ENCODE measurements around the gene ALDH3A2. TPM values are rescaled to one million over a fixed set of nuclear protein-coding genes. Genes with fewer than 3 reads are reported as not detected.

ALDH3A2 gene
- total and polyA plus RNA-seq, 4 donors = 62.6 to 116 (median 89.6) TPM

DNA sequence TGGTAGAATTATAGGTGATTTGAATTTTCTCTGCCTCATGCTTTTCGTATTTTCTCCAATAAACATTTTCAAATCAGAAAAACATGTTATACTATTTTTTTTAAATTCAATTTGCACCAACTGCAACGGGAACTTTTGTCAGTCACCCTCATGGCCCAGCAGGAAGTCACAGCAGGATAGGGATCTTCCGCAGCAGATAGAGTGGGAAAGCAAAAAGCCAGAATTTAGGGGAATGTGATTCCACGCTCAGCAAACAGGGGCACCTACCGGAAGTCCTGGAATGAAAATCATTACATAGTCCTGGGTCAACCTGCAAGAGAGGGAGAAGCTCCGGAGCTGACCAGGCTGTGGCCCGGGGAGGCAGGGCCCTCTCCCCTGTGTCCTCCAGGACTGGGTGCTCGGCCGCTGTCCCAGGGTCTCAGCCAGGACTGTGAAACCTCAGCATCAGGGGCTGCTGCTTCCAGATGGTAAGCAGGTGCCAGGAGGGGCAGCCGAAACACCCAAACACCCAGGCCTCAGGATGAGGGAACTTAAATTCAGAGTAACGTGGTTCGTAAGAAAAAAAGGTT lies 64.0 kb downstream of the ALDH3A2 start:
- peaks cover 6% of the 10 kb centered on the region for H3K36me3 ChIP-seq (ENCODE audit: control insufficient read depth, insufficient read depth, low read length)
- DNase-seq (ENCODE audit: low read depth in 4 of 6, low spot score in 6 of 6) = peak in 1 of 6 donors; percentile 3
- no peaks in the 10 kb centered on the region for H3K9me3 ChIP-seq (ENCODE audit: control insufficient read depth, insufficient read depth, low read length)
- H3K27me3 ChIP-seq (ENCODE audit: control insufficient read depth, insufficient read depth, low read length) = no peaks in the 10 kb centered on the region
- no peak overlapping the region for H3K27ac ChIP-seq (ENCODE audit: low read depth, low read length)
- 78% methylated on average over 9 of the region's 12 CpGs for WGBS (ENCODE audit: insufficient coverage)
- H3K4me1 ChIP-seq (ENCODE audit: control insufficient read depth, insufficient read depth, low read length) = peaks cover 19% of the 10 kb centered on the region
- H3K4me3 ChIP-seq (ENCODE audit: low read depth, low read length) = no peak overlapping the region

DNA sequence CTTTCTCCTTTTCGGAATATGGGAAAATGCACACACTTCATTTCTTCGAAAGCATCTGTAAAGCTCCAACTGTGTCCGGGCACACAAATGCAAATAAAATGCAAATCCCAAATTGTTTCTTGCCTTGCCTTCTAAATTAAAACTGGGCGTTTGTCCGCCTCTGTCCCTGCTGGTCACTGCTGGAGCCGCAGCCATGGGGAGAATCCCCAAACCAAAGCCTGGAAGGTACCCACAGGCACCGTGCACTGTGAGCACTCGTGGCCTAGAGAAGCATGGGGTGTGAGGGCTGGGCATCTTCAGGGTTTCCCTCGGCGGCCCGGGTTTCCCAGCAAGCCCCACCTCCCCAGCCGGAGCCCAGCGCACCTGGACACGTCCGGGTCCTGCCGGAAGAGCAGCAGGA lies 64.9 kb downstream of the ALDH3A2 start:
- DNase-seq (ENCODE audit: low read depth in 4 of 6, low spot score in 6 of 6) = no peak
- Histone ChIP-seq H3K9me3 (ENCODE audit: control insufficient read depth, insufficient read depth, low read length) (no peaks in the 10 kb centered on the region), H3K4me1 (ENCODE audit: control insufficient read depth, insufficient read depth, low read length) (peaks cover 19% of the 10 kb centered on the region), H3K4me3 (ENCODE audit: low read depth, low read length) (no peak overlapping the region), H3K27me3 (ENCODE audit: control insufficient read depth, insufficient read depth, low read length) (no peaks in the 10 kb centered on the region), H3K27ac (ENCODE audit: low read depth, low read length) (no peak overlapping the region), H3K36me3 (ENCODE audit: control insufficient read depth, insufficient read depth, low read length) (peaks cover 6% of the 10 kb centered on the region)
- 82% methylated on average over 14 of the region's 16 CpGs for WGBS (ENCODE audit: insufficient coverage)

DNA sequence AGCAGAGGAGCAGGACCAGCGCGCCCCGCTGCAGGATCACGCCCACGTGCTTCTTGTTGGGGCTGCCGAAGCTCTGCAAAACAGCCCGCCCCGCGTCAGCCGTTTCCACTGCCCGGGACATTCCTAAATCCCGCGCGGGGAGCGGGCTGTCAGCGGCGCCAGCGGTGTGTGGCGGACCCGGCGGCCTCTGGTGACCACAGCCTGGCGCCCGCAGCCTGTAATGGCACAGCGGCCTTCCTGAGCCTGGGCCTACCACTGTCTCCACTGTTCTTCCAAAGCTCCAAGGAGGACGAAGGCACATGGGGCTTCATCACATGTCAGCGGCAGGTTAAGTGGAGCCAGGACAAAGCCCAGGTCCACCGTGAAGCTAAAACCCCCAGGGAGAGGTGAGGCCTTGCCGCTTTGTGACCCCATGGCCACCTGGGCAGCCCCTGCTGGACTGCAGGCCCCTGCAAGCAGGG lies 65.4 kb downstream of the ALDH3A2 start:
- H3K27ac ChIP-seq (ENCODE audit: low read depth, low read length) = no peak overlapping the region
- H3K9me3 ChIP-seq (ENCODE audit: control insufficient read depth, insufficient read depth, low read length) = no peaks in the 10 kb centered on the region
- no peak overlapping the region for H3K4me3 ChIP-seq (ENCODE audit: low read depth, low read length)
- peaks cover 6% of the 10 kb centered on the region for H3K36me3 ChIP-seq (ENCODE audit: control insufficient read depth, insufficient read depth, low read length)
- WGBS (ENCODE audit: insufficient coverage) = 91% methylated on average over 28 of the region's 28 CpGs
- H3K4me1 ChIP-seq (ENCODE audit: control insufficient read depth, insufficient read depth, low read length) = peaks cover 19% of the 10 kb centered on the region
- DNase-seq (ENCODE audit: low read depth in 4 of 6, low spot score in 6 of 6) = no peak
- no peaks in the 10 kb centered on the region for H3K27me3 ChIP-seq (ENCODE audit: control insufficient read depth, insufficient read depth, low read length)

DNA sequence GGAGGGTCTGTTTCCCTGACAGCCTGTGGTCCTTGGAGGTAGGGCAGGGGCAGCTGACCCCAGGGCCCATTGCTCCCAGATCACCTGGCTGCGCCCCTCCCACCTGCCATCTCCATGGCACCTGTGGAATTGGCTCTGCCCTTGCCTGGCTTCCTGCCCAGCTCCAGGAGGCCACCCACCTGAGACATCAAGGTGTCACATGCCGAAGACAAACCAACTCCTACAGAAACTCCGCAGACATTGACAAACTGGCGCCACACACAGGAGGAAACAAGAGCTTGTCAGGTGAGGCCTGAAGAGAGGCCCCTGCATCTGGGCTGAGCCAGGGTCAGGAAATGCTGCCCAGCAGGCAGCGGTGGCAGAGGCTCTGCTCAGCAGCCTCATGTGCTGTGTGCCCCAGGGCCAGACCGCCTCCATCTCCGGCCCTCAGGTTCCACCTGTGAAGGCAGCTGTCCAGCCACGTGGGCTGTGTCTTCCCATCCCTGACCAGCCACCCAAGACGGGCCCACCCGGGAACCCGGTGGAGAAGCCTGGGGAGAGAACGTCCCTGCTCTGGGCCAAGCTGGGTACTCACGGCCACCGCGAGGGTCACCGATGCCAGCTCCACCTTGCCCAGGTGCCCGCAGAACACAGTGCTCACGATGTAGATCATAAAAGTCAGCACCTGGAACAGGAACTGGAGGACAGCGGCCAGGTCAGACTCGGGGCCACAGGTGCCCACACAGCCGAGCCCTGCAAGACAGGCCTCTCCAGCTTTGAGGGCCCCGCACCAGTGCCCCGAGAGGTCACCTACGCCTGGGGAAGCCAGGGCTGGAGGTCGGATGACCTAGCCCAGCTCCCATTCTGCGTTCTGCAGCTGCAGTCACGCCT lies 66.2 kb downstream of the ALDH3A2 start:
- no peak for DNase-seq (ENCODE audit: low read depth in 4 of 6, low spot score in 6 of 6)
- H3K27me3 ChIP-seq (ENCODE audit: control insufficient read depth, insufficient read depth, low read length) = no peaks in the 10 kb centered on the region
- WGBS (ENCODE audit: insufficient coverage) = 95% methylated on average over 27 of the region's 27 CpGs
- no peaks in the 10 kb centered on the region for H3K9me3 ChIP-seq (ENCODE audit: control insufficient read depth, insufficient read depth, low read length)
- H3K4me3 ChIP-seq (ENCODE audit: low read depth, low read length) = no peak overlapping the region
- H3K4me1 ChIP-seq (ENCODE audit: control insufficient read depth, insufficient read depth, low read length) = peaks cover 19% of the 10 kb centered on the region
- no peak overlapping the region for H3K27ac ChIP-seq (ENCODE audit: low read depth, low read length)
- peaks cover 6% of the 10 kb centered on the region for H3K36me3 ChIP-seq (ENCODE audit: control insufficient read depth, insufficient read depth, low read length)

DNA sequence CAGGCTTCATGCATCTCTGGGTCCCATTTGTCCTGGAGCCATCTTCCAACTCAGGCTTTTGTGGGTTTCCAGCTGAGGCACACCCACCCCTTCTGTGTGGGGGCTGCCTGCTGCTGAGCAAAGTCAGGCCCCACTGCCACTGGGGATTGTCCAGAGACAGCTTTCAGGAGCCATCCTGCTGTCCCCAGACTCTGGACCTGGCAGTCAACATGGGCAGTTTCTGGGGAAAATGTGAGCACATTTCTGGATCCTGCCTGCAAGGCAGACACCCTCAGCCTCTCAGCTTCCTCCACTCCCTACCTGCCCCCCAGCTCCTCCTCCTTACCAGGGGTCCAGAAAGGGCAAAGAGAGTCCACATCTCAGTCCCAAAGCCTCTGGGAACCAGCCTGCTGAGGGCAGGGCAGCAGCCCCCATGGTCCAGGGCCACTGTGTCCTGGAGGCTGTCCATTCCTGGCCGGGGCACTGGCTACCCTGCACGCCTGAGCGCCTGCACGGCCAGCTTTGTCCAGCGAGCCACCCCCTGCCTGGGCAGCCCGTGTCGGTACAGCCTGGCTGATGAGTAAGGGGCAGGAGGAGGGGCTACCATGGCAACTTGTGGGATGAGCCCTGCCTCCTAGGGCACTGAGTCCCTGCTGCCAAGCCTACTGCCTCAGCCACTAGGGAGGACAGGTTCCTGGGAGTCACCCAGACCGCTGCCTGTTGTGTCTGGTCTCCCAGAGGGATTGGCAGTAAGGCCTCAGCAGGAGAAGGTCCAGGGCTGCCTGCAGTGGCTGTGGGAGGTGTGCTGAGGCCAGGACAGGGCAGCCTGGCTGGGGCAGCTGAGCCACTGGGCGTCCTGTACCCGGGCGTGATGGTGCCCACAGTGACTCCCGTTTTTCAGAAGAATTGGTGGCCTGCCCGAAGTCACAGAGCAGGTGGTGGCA lies 67.8 kb downstream of the ALDH3A2 start, which contains the start of gene SLC47A2:
TSS of gene SLC47A2 (minus strand) at position 477 of the 923 bp plus-strand sequence. CDS start at position 448, 29 bp downstream.
- Histone ChIP-seq H3K4me3 (ENCODE audit: low read depth, low read length) (no peak within 1 kb of the TSS), H3K9me3 (ENCODE audit: control insufficient read depth, insufficient read depth, low read length) (no peaks in the 10 kb centered on the region), H3K36me3 (ENCODE audit: control insufficient read depth, insufficient read depth, low read length) (peaks cover 6% of the 10 kb centered on the region), H3K4me1 (ENCODE audit: control insufficient read depth, insufficient read depth, low read length) (peaks cover 29% of the 10 kb centered on the region), H3K27me3 (ENCODE audit: control insufficient read depth, insufficient read depth, low read length) (no peaks in the 10 kb centered on the region), H3K27ac (ENCODE audit: low read depth, low read length) (no peak within 1 kb of the TSS)
- peak in 2 of 6 donors; percentile 15 to 63 for DNase-seq (ENCODE audit: low read depth in 4 of 6, low spot score in 6 of 6)
- WGBS (ENCODE audit: insufficient coverage) = 41% methylated on average over 13 of the region's 13 CpGs

DNA sequence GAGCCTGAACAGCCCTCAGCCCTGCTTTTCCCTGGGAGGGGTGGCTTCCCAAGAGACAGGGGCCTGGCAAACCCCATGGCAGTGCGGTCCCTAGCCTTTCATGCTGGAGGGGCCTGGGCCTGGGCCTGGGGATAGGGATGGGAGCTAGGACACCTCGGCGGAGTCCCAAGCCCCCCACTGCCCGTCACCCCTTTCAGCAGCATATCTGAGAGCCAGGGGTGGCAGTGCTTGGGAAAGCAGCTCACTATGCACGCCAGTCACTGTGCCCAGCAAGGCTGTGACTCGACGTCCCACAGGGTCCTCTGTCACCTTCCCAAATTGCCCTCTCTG lies 68.4 kb downstream of the ALDH3A2 start:
- H3K27ac ChIP-seq (ENCODE audit: low read depth, low read length) = no peak overlapping the region
- no peaks in the 10 kb centered on the region for H3K9me3 ChIP-seq (ENCODE audit: control insufficient read depth, insufficient read depth, low read length)
- DNase-seq (ENCODE audit: low read depth in 4 of 6, low spot score in 6 of 6) = no peak
- H3K4me3 ChIP-seq (ENCODE audit: low read depth, low read length) = no peak overlapping the region
- H3K4me1 ChIP-seq (ENCODE audit: control insufficient read depth, insufficient read depth, low read length) = peaks cover 29% of the 10 kb centered on the region
- no peaks in the 10 kb centered on the region for H3K27me3 ChIP-seq (ENCODE audit: control insufficient read depth, insufficient read depth, low read length)
- WGBS (ENCODE audit: insufficient coverage) = 93% methylated on average over 4 of the region's 7 CpGs
- H3K36me3 ChIP-seq (ENCODE audit: control insufficient read depth, insufficient read depth, low read length) = peaks cover 6% of the 10 kb centered on the region

DNA sequence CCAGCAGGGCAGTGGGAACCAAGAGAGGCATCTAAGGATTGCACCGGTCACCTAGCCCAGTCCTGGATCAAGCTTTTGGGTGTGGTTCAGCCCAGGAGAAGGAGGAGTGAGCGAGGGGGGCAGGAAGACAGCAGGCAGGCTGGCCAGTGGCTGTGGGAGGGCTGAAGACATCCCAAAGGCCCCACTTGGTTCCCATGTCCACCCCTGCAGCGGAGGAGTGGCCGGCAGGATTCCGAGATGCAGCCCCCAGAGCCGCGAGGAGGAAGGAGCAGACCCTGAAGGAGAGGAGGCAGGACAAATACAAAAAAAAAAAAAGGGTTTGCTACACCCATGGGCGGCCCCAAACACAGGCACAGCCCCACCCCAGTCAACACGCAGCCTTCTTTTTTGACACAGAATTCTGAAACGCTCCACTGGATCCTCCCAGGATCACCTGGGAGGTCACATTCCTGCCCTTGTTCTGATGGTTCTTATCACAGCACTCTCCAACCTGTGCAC lies 68.9 kb downstream of the ALDH3A2 start:
- no peak overlapping the region for H3K27ac ChIP-seq (ENCODE audit: low read depth, low read length)
- H3K4me1 ChIP-seq (ENCODE audit: control insufficient read depth, insufficient read depth, low read length) = peaks cover 29% of the 10 kb centered on the region
- 88% methylated on average over 5 of the region's 10 CpGs for WGBS (ENCODE audit: insufficient coverage)
- H3K36me3 ChIP-seq (ENCODE audit: control insufficient read depth, insufficient read depth, low read length) = peaks cover 6% of the 10 kb centered on the region
- no peaks in the 10 kb centered on the region for H3K9me3 ChIP-seq (ENCODE audit: control insufficient read depth, insufficient read depth, low read length)
- no peak for DNase-seq (ENCODE audit: low read depth in 4 of 6, low spot score in 6 of 6)
- no peaks in the 10 kb centered on the region for H3K27me3 ChIP-seq (ENCODE audit: control insufficient read depth, insufficient read depth, low read length)
- H3K4me3 ChIP-seq (ENCODE audit: low read depth, low read length) = no peak overlapping the region

DNA sequence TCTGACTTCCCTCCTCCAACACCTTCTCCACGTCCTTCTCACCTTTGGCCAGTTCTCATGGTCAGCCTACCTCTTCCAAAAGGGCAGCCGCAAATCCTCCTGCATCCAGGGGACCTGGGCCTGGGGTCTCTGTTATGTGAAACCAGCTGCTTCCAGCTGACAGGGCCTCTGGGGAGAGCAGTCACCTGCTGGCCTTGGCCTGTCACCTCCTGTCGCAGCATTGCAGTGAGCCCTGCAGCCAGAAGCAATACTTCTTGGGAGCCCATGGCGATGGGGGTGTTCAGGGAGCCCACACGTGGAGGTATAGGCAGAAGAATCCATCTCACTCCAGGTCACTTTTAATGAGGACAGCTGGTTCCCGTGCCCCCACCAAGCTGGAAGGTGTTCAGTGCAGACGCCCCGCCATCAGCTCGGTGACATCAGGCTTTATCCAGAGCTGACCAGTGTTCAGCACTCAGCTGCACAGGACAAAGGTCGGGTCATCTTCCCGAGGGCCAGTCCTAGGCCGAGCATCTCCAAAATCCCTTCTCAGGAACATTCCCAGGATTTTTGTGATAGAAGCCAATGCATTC lies 69.6 kb downstream of the ALDH3A2 start:
- H3K4me3 ChIP-seq (ENCODE audit: low read depth, low read length) = no peak overlapping the region
- no peak overlapping the region for H3K27ac ChIP-seq (ENCODE audit: low read depth, low read length)
- H3K9me3 ChIP-seq (ENCODE audit: control insufficient read depth, insufficient read depth, low read length) = no peaks in the 10 kb centered on the region
- no peak for DNase-seq (ENCODE audit: low read depth in 4 of 6, low spot score in 6 of 6)
- H3K27me3 ChIP-seq (ENCODE audit: control insufficient read depth, insufficient read depth, low read length) = no peaks in the 10 kb centered on the region
- H3K36me3 ChIP-seq (ENCODE audit: control insufficient read depth, insufficient read depth, low read length) = peaks cover 6% of the 10 kb centered on the region
- peaks cover 29% of the 10 kb centered on the region for H3K4me1 ChIP-seq (ENCODE audit: control insufficient read depth, insufficient read depth, low read length)
- WGBS (ENCODE audit: insufficient coverage) = 90% methylated on average over 11 of the region's 12 CpGs
